K562 (cell line): Measurements from ENCODE around the gene FAM222A. TPM values are rescaled to one million over a fixed set of nuclear protein-coding genes. Genes with fewer than 3 reads are reported as not detected.

Experiments used
- ATAC-seq: fragments of 200-7000 bp; cut with Tn5 transposase; 3 replicates; pipeline ENCODE4 v1.9.1; 2020; ENCODE audit warnings: moderate library complexity
- BruUV-seq: library from RNA; stranded (reverse); fragments of 400-500 nt; replicated peaks from 2 replicates; lab custom pipeline; 2021; lab: Mats Ljungman, UMichigan
- CTCF ChIA-PET: fragments of 300-600 bp; formaldehyde crosslinking; extraction: SDS; loops from one replicate; lab custom pipeline; 2021; ENCODE audit warnings: low intra/inter-chr PET ratio; lab: Yijun Ruan, JAX
- POLR2A ChIA-PET: fragments of 300-600, 350-650 bp; sonication (Branson Sonifier 250); formaldehyde crosslinking; extraction: SDS; loops from one replicate; lab custom pipeline; 2021; ENCODE audit warnings: antibody characterized with exemption, inconsistent platforms; lab: Yijun Ruan, JAX
- DNase-seq, 4 experiments: peaks; one replicate each; pipeline versions ENCODE4 v3.0.0 to v3.0.0-alpha.2; 2011 to 2018; ENCODE audit warnings: low spot score in 3 of 4, mixed read lengths in 3 of 4; ENCODE audit errors: extremely low read depth in 1 of 4
- FAIRE-seq: peaks from 2 replicates; lab custom pipeline; 2011; peaks lifted over from hg19 to GRCh38; lab: Jason Lieb, UNC
- H2AFZ ChIP-seq: 2 replicates; pipeline ENCODE4 v1.6.0; 2011; ENCODE audit warnings: low read depth, low read length, control low read depth, inconsistent platforms
- H3K27ac ChIP-seq: fragments of 200-600 bp; 3 replicates; pipeline ENCODE4 v1.8.0; 2011; ENCODE audit warnings: low read depth, mild to moderate bottlenecking, control low read depth, inconsistent platforms, low read length, moderate library complexity, mixed read lengths; ENCODE audit errors: extremely low read depth
- H3K27me3 ChIP-seq, 2 experiments: fragments of 300-600 bp in 1 of 2; 2 replicates in 1 of 2; 3 replicates in 1 of 2; pipeline versions ENCODE4 v1.6.0 to v1.8.0; 2011; ENCODE audit warnings: inconsistent platforms in 2 of 2, low read length in 2 of 2, mild to moderate bottlenecking in 1 of 2, mixed read lengths in 1 of 2, moderate library complexity in 1 of 2; ENCODE audit not compliant: control insufficient read depth in 2 of 2, insufficient read depth in 2 of 2
- H3K36me3 ChIP-seq: fragments of 300-600 bp; 3 replicates; pipeline ENCODE4 v1.8.0; 2011; ENCODE audit warnings: mild to moderate bottlenecking, low read length, inconsistent platforms; ENCODE audit not compliant: control insufficient read depth, insufficient read depth
- H3K4me1 ChIP-seq, 2 experiments: fragments of 200-600 bp in 1 of 2; replicated peaks in 1 of 2; 2 replicates in 1 of 2; 3 replicates in 1 of 2; pipeline versions ENCODE4 v1.5.1 to v1.8.0; 2011; ENCODE audit warnings: inconsistent platforms in 2 of 2, low read length in 2 of 2, mild to moderate bottlenecking in 1 of 2, mixed read lengths in 1 of 2, moderate library complexity in 1 of 2; ENCODE audit not compliant: control insufficient read depth in 2 of 2, insufficient read depth in 2 of 2
- H3K4me2 ChIP-seq: 2 replicates; pipeline ENCODE4 v1.6.1; 2011; ENCODE audit warnings: low read length, control low read depth, inconsistent platforms, mixed read lengths; ENCODE audit not compliant: insufficient read depth
- H3K4me3 ChIP-seq: fragments of 200-600 bp; sonication (generic), shearing (Covaris generic); 2 replicates; pipeline ENCODE4 v1.5.1; 2016; ENCODE audit warnings: control low read depth, inconsistent platforms
- H3K79me2 ChIP-seq: fragments of 200-600 bp; 3 replicates; pipeline ENCODE4 v1.8.0; 2011; ENCODE audit warnings: low read length, inconsistent platforms; ENCODE audit not compliant: control insufficient read depth, insufficient read depth
- H3K9ac ChIP-seq, 2 experiments: 2 replicates each; pipeline versions ENCODE4 v1.6.0 to v1.6.1; 2011; ENCODE audit warnings: low read depth in 2 of 2, low read length in 2 of 2, control low read depth in 1 of 2, inconsistent platforms in 1 of 2, mild to moderate bottlenecking in 1 of 2, mixed read lengths in 1 of 2; ENCODE audit not compliant: insufficient read depth in 1 of 2
- H3K9me1 ChIP-seq: one replicate; pipeline ENCODE4 v1.6.0; 2011; ENCODE audit warnings: inconsistent platforms, mild to moderate bottlenecking, low read length, moderate library complexity; ENCODE audit not compliant: control insufficient read depth, insufficient read depth
- H3K9me3 ChIP-seq: replicated peaks from 2 replicates; pipeline ENCODE4 v1.5.1; 2011; ENCODE audit warnings: low read depth, low read length, inconsistent platforms; ENCODE audit not compliant: control insufficient read depth, insufficient read depth
- H4K20me1 ChIP-seq: replicated peaks from 2 replicates; pipeline ENCODE4 v1.6.1; 2011; ENCODE audit warnings: low read length, inconsistent platforms, mixed read lengths; ENCODE audit not compliant: control insufficient read depth, insufficient read depth
- BRD4 ChIP-seq: fragments of 200-600 bp; sonication (generic); IDR thresholded peaks from 2 replicates; pipeline ENCODE4 v1.6.1; 2017; ENCODE audit warnings: inconsistent platforms
- CHAMP1 ChIP-seq: fragments of 450-650 bp; IDR thresholded peaks from 2 replicates; pipeline ENCODE4 v1.6.1; 2016; ENCODE audit warnings: mild to moderate bottlenecking
- CREB1 ChIP-seq, 2 experiments: sonication (generic) in 1 of 2; formaldehyde crosslinking in 1 of 2; IDR thresholded peaks; 2 replicates each; pipeline versions ENCODE4 v1.6.1 to v1.8.0; 2012 to 2022; ENCODE audit warnings: inconsistent platforms in 1 of 2, mild to moderate bottlenecking in 1 of 2, missing genetic modification reagents in 1 of 2, moderate library complexity in 1 of 2
- FOXK2 ChIP-seq, 2 experiments: fragments of 450-650 bp; IDR thresholded peaks in 1 of 2; conservative IDR thresholded peaks in 1 of 2; 2 replicates each; pipeline ENCODE4 v1.6.1; 2016; ENCODE audit warnings: low read depth in 2 of 2, mild to moderate bottlenecking in 1 of 2
- MCM3 ChIP-seq: fragments of 450-650 bp; IDR thresholded peaks from 2 replicates; pipeline ENCODE4 v1.6.1; 2016
- MCM7 ChIP-seq, 2 experiments: fragments of 450-650 bp; IDR thresholded peaks; 2 replicates each; pipeline ENCODE4 v1.6.1; 2016 to 2018
- MYNN ChIP-seq, 2 experiments: sonication (generic); formaldehyde crosslinking in 1 of 2; IDR thresholded peaks; 2 replicates each; pipeline versions ENCODE4 v1.5.0 to v1.6.1; 2016 to 2020; ENCODE audit warnings: antibody characterized with exemption in 1 of 2, missing genetic modification reagents in 1 of 2
- SETDB1 ChIP-seq: IDR thresholded peaks from one replicate; pipeline ENCODE4 v1.6.1; 2012; ENCODE audit warnings: low read length, control low read depth, inconsistent platforms
- SMAD3 ChIP-seq: fragments of 450-650 bp; formaldehyde crosslinking; conservative IDR thresholded peaks from 2 replicates; pipeline ENCODE4 v1.4.0; 2020; ENCODE audit warnings: mild to moderate bottlenecking
- TCF3 ChIP-seq: sonication (generic); formaldehyde crosslinking; IDR thresholded peaks from 2 replicates; pipeline ENCODE4 v1.4.0; 2020; ENCODE audit warnings: mild to moderate bottlenecking, missing genetic modification reagents
- ZC3H4 ChIP-seq: sonication (generic); formaldehyde crosslinking; IDR thresholded peaks from 2 replicates; pipeline ENCODE4 v1.9.0; 2021; ENCODE audit warnings: missing genetic modification reagents, borderline replicate concordance
- ZNF282 ChIP-seq: sonication (generic); formaldehyde crosslinking; IDR thresholded peaks from 2 replicates; pipeline ENCODE4 v1.8.1; 2023; ENCODE audit warnings: missing genetic modification reagents
- ZNF780A ChIP-seq: fragments of 250-450 bp; sonication (Bioruptor Pico); IDR thresholded peaks from 2 replicates; pipeline ENCODE4 v1.5.0; 2021; ENCODE audit warnings: mild to moderate bottlenecking
- WGBS: fragments of 100-300 bp; shearing (Covaris generic); methylation state at CpG from one replicate; pipeline ENCODE4 v1.1.6; 2016; ENCODE audit warnings: low coverage, mixed read lengths; ENCODE audit not compliant: insufficient coverage; ENCODE audit errors: missing lambda C conversion rate; 5-methylcytosine and 5-hydroxymethylcytosine counted together
- in situ Hi-C: fragments of 300-500 bp; cut with MboI; formaldehyde crosslinking; loops from 4 replicates; pipeline ENCODE4 v1.15.0; 2018; ENCODE audit warnings: inconsistent platforms, mixed read lengths
- intact Hi-C: fragments of 100-400 bp; cut with micrococcal nuclease; formaldehyde crosslinking; loops from 2 replicates; pipeline ENCODE4 v1.14.2; 2022
- polyA plus RNA-seq, 8 experiments: library from polyadenylated mRNA; depleted of rRNA in 4 of 8; stranded (reverse) in 5 of 8; unstranded in 3 of 8; fragments of >200 nt; fragmentation: Nextera tagmentation in 2 of 8; fragmentation: Illumina TruSeq in 1 of 8; extraction: Ambion mirVana in 2 of 8; extraction: Trizol in 1 of 8; gene quantifications; 2 replicates each; pipeline versions ENCODE4 v1.2.1 to v1.2.3, GENCODE V29; 2011 to 2014; ENCODE audit warnings: inconsistent platforms in 1 of 8, missing spikeins in 1 of 8
- total RNA-seq, 7 experiments: library from RNA; depleted of rRNA in 6 of 7; stranded (reverse); fragments of >200 nt in 6 of 7; fragmentation: Illumina TruSeq in 2 of 7; extraction: Trizol in 2 of 7; gene quantifications; 2 replicates each; pipeline versions ENCODE4 v1.2.1 to v1.2.3, GENCODE V29; 2011 to 2021; ENCODE audit warnings: low replicate concordance in 1 of 7

The FAM222A gene
- total and polyA plus RNA-seq, 9 of the 15 experiments (the other 6 are each of a cell fraction or from before 2014, with no cell fraction given), result 0.03 to 0.36 (median 0.12) TPM; not detected in 1

DNA sequence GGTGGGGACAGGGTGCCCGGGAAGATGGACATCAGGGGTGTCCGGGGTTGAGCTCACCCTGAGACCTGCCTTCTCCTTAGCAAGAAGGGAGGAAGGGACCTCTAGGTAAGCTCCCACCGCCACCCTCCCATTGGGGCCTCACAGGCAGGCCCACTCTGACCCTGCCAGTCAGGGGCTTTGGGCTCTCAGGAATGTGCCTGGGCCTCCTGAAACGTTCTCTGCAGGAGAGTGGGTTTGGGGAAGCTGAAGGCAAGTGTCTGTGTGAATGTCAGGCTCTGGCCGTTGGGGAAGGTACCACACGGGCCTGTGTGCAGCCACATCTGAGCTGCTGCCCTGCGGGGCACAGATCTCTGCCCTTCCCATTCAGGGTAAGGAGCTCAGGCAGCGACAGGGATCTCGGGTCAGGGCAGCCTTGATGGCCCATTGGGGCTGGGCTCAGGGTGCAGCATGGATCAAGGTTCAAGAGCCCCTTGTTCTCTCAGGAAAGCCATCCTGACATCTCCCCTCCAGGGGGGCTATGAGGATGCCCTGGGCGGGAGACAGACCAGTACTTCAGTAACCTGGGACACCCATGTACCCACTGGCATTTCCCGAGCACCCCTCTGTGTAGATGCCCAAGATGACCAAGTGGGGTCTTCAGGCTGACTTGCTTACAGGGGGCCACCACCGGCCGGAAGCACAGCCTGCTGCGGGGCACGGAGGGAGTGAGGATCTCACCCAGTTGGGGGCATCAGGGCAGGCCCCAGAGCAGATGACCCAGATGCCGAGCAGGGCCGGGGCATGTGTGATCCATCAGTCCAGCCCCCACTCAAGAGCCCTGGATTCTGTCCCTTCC lies 29.7 kb downstream of the FAM222A start:
- Histone ChIP-seq H3K9ac (no peak overlapping the region), H3K9me1 (no peaks in the 10 kb centered on the region), H3K36me3 (no peaks in the 10 kb centered on the region), H3K27me3 (peaks cover 8 to 33% of the 10 kb centered on the region in 2 experiments; a peak in 4 of 5 replicates), H3K4me3 (no peak overlapping the region), H3K79me2 (no peaks in the 10 kb centered on the region), H4K20me1 (peaks cover 13% of the 10 kb centered on the region; the same call in 1 of the 2 replicates), H3K4me1 (peaks cover 7 to 16% of the 10 kb centered on the region in 2 experiments; a peak in 3 of 5 replicates), H3K4me2 (no peak overlapping the region), H3K27ac (no peak overlapping the region), H2AFZ (no peak overlapping the region), H3K9me3 (no peaks in the 10 kb centered on the region)
- POLR2A ChIA-PET, result interaction anchor here (0.6 to 0.7 kb wide), 2 partner anchors 62 to 1952 kb away, joined by 3 read pairs; no protein-coding TSS in a partner anchor
- BruUV-seq, result no TSS peak
- DNase-seq (no peak), FAIRE-seq (no peak), ATAC-seq (no peak)
- CTCF ChIA-PET, result interaction anchor here (0.7 kb wide), 1 partner anchor 35 kb away, joined by 6 read pairs; no protein-coding TSS in a partner anchor
- in situ Hi-C loops (no loop called here), intact Hi-C loops (no loop called here)
- 8% methylated on average over 17 of the region's 17 CpGs for WGBS
- TF ChIP-seq SETDB1 (no peak), MYNN (IDR thresholded peaks at IDR 0.05) (no peak), MYNN (CRISPR knock-in tag; IDR thresholded peaks at IDR 0.05) (no peak), ZNF780A (CRISPR knock-in tag) (no peak)

GRCh38 chr12:109744026-109744425 lies 30.4 kb downstream of the FAM222A start:
- Histone ChIP-seq H3K9ac (no peak overlapping the region), H3K27ac (no peak overlapping the region), H3K9me3 (no peaks in the 10 kb centered on the region), H2AFZ (no peak overlapping the region), H3K27me3 (peaks cover 8 to 34% of the 10 kb centered on the region in 2 experiments; a peak in 4 of 5 replicates), H3K4me3 (no peak overlapping the region), H3K4me2 (no peak overlapping the region), H4K20me1 (peaks cover 13% of the 10 kb centered on the region; the same call in 1 of the 2 replicates), H3K9me1 (no peaks in the 10 kb centered on the region), H3K79me2 (no peaks in the 10 kb centered on the region), H3K36me3 (no peaks in the 10 kb centered on the region), H3K4me1 (peaks cover 7 to 16% of the 10 kb centered on the region in 2 experiments; a peak in 3 of 5 replicates)
- ATAC-seq, result no peak
- ChIA-PET POLR2A (interaction anchor here (0.5 to 1.6 kb wide), 2 partner anchors 19 to 171 kb away, joined by 3 read pairs; no protein-coding TSS in a partner anchor), CTCF (no interaction called here)
- in situ Hi-C loops, result no loop called here
- no peak for FAIRE-seq
- 3% methylated on average over 12 of the region's 14 CpGs for WGBS
- DNase-seq, result no peak
- no TSS peak for BruUV-seq
- intact Hi-C loops, result no loop called here
- no peak for TF ChIP-seq ZNF282 (CRISPR knock-in tag)
- no peak for TF ChIP-seq FOXK2 (conservative IDR thresholded peaks at IDR 0.05 in 1 of 2, IDR thresholded peaks at IDR 0.05 in 1 of 2; ENCODE audit: low read depth in 2 of 2)
- TF ChIP-seq CHAMP1, result no peak
- no peak for TF ChIP-seq SMAD3 (CRISPR knock-in tag)
- no peak for TF ChIP-seq MCM7 (IDR thresholded peaks at IDR 0.05)
- no peak for TF ChIP-seq BRD4
- TF ChIP-seq CREB1 (IDR thresholded peaks at IDR 0.05), result no peak
- TF ChIP-seq CREB1 (CRISPR knock-in tag; IDR thresholded peaks at IDR 0.05), result no peak
- TF ChIP-seq MCM3, result no peak
- no peak for TF ChIP-seq TCF3 (CRISPR knock-in tag)
- TF ChIP-seq ZC3H4 (CRISPR knock-in tag), result no peak
